IMR-90 (cell line): ENCODE data around the gene SLC9A3. TPM values are rescaled to one million over a fixed set of nuclear protein-coding genes. Genes with fewer than 3 reads are reported as not detected.

Source experiments
- ATAC-seq: fragments of 200-7000 bp; cut with Tn5 transposase; 2 replicates; pipeline ENCODE4 v1.9.1; 2020; ENCODE audit warnings: low read depth, mild to moderate bottlenecking, moderate library complexity
- BruUV-seq: library from RNA; stranded (reverse); fragments of 400-500 nt; replicated peaks from 2 replicates; lab custom pipeline; 2021; lab: Mats Ljungman, UMichigan
- CTCF ChIA-PET: fragments of 300-600 bp; formaldehyde crosslinking; extraction: SDS; loops from one replicate; lab custom pipeline; 2021; ENCODE audit warnings: antibody characterized with exemption; lab: Yijun Ruan, JAX
- POLR2A ChIA-PET: fragments of 300-600 bp; sonication (Branson Sonifier 250); formaldehyde crosslinking; loops from one replicate; lab custom pipeline; 2022; ENCODE audit warnings: antibody characterized with exemption; ENCODE audit not compliant: unreplicated experiment; lab: Charles Lee
- DNase-seq: peaks from one replicate; pipeline ENCODE4 v3.0.0; 2013
- H2AFZ ChIP-seq: replicated peaks from 2 replicates; pipeline ENCODE3; 2013; ENCODE audit warnings: low read length, mild to moderate bottlenecking; ENCODE audit not compliant: poor library complexity
- H2AK5ac ChIP-seq: 2 replicates; pipeline ENCODE4 v1.6.1; 2013; ENCODE audit warnings: low read depth, low read length, inconsistent platforms
- H2AK9ac ChIP-seq: replicated peaks from 2 replicates; pipeline ENCODE3; 2013; ENCODE audit warnings: mild to moderate bottlenecking, low read depth, low read length, moderate library complexity; ENCODE audit not compliant: poor library complexity
- H2BK120ac ChIP-seq: 2 replicates; pipeline ENCODE4 v1.6.1; 2013; ENCODE audit warnings: low read depth, low read length, inconsistent platforms
- H2BK15ac ChIP-seq: 3 replicates; pipeline ENCODE4 v1.6.1; 2013; ENCODE audit warnings: low read depth, low read length, inconsistent platforms
- H2BK20ac ChIP-seq: 2 replicates; pipeline ENCODE4 v1.6.1; 2013; ENCODE audit warnings: low read depth, mild to moderate bottlenecking, inconsistent platforms, low read length, moderate library complexity
- H2BK5ac ChIP-seq: 2 replicates; pipeline ENCODE4 v1.6.1; 2013; ENCODE audit warnings: mild to moderate bottlenecking, low read depth, low read length, inconsistent platforms; ENCODE audit not compliant: poor library complexity, severe bottlenecking
- H3K14ac ChIP-seq: replicated peaks from 2 replicates; pipeline ENCODE4 v1.6.1; 2013; ENCODE audit warnings: low read depth, low read length, inconsistent platforms
- H3K18ac ChIP-seq: 2 replicates; pipeline ENCODE4 v1.6.1; 2013; ENCODE audit warnings: low read depth, low read length, control low read depth
- H3K23ac ChIP-seq: 2 replicates; pipeline ENCODE4 v1.6.1; 2013; ENCODE audit warnings: low read depth, low read length, inconsistent platforms
- H3K27ac ChIP-seq: 2 replicates; pipeline ENCODE4 v1.5.1; 2013; ENCODE audit warnings: mild to moderate bottlenecking, control low read depth, low read length; ENCODE audit not compliant: insufficient read depth
- H3K27me3 ChIP-seq: 2 replicates; pipeline ENCODE4 v1.6.1; 2013; ENCODE audit warnings: low read length; ENCODE audit not compliant: control insufficient read depth, insufficient read depth
- H3K36me3 ChIP-seq: 2 replicates; pipeline ENCODE4 v1.6.1; 2013; ENCODE audit warnings: low read length, mixed read lengths; ENCODE audit not compliant: control insufficient read depth, insufficient read depth
- H3K4ac ChIP-seq: 2 replicates; pipeline ENCODE4 v1.6.1; 2013; ENCODE audit warnings: low read depth, low read length, inconsistent platforms
- H3K4me1 ChIP-seq: 2 replicates; pipeline ENCODE4 v1.6.1; 2013; ENCODE audit warnings: low read length, mixed read lengths; ENCODE audit not compliant: control insufficient read depth, insufficient read depth
- H3K4me2 ChIP-seq: 2 replicates; pipeline ENCODE4 v1.6.1; 2013; ENCODE audit warnings: low read depth, mild to moderate bottlenecking, control low read depth, low read length, moderate library complexity
- H3K4me3 ChIP-seq: 2 replicates; pipeline ENCODE4 v1.5.1; 2013; ENCODE audit warnings: low read depth, mild to moderate bottlenecking, control low read depth, low read length, moderate library complexity; ENCODE audit not compliant: insufficient read depth
- H3K56ac ChIP-seq: 2 replicates; pipeline ENCODE4 v1.6.1; 2013; ENCODE audit warnings: low read length, inconsistent platforms; ENCODE audit not compliant: insufficient read depth; ENCODE audit errors: extremely low read depth
- H3K79me1 ChIP-seq, 2 experiments: 2 replicates each; pipeline ENCODE4 v1.6.1; 2013; ENCODE audit warnings: low read length in 2 of 2, inconsistent platforms in 1 of 2, low read depth in 1 of 2
- H3K9ac ChIP-seq: 2 replicates; pipeline ENCODE4 v1.6.1; 2013; ENCODE audit warnings: low read depth, low read length, control low read depth
- H3K9me1 ChIP-seq: 2 replicates; pipeline ENCODE4 v1.6.1; 2013; ENCODE audit warnings: low read length, inconsistent platforms; ENCODE audit not compliant: insufficient read depth
- H3K9me3 ChIP-seq: 2 replicates; pipeline ENCODE4 v1.6.1; 2013; ENCODE audit warnings: low read length; ENCODE audit not compliant: control insufficient read depth, insufficient read depth
- H4K20me1 ChIP-seq: 2 replicates; pipeline ENCODE4 v1.6.1; 2013; ENCODE audit warnings: low read length, inconsistent platforms; ENCODE audit not compliant: insufficient read depth
- H4K5ac ChIP-seq: 2 replicates; pipeline ENCODE4 v1.6.1; 2013; ENCODE audit warnings: mild to moderate bottlenecking, low read depth, low read length, control low read depth
- H4K8ac ChIP-seq, 2 experiments: 2 replicates each; pipeline ENCODE4 v1.6.1; 2013; ENCODE audit warnings: low read depth in 2 of 2, low read length in 2 of 2, control low read depth in 1 of 2, inconsistent platforms in 1 of 2
- H4K91ac ChIP-seq: 2 replicates; pipeline ENCODE4 v1.6.1; 2013; ENCODE audit warnings: low read depth, low read length, inconsistent platforms; ENCODE audit not compliant: insufficient read depth
- CHD1 ChIP-seq: IDR thresholded peaks from 2 replicates; pipeline ENCODE4 v1.6.1; 2012; ENCODE audit warnings: low read depth, low read length, improper control_type of control experiment
- MAFK ChIP-seq: IDR thresholded peaks from 2 replicates; pipeline ENCODE4 v1.6.1; 2012; ENCODE audit warnings: low read depth, low read length, improper control_type of control experiment
- MAZ ChIP-seq: IDR thresholded peaks from 2 replicates; pipeline ENCODE4 v1.6.1; 2012; ENCODE audit warnings: low read depth, mild to moderate bottlenecking, low read length, improper control_type of control experiment, moderate library complexity, borderline replicate concordance
- NFE2L2 ChIP-seq: fragments of 150-350 bp; IDR thresholded peaks from 2 replicates; pipeline ENCODE4 v1.6.1; 2016; ENCODE audit warnings: low read depth, mild to moderate bottlenecking, low read length
- POLR2A ChIP-seq: IDR thresholded peaks from 2 replicates; pipeline ENCODE4 v1.6.1; 2012; ENCODE audit warnings: mild to moderate bottlenecking, low read depth, low read length
- WGBS, 2 experiments: methylation state at CpG; one replicate each; pipeline versions ENCODE4 v1.1.5 to v1.1.7; 2013; ENCODE audit warnings: missing lambda C conversion rate in 2 of 2; ENCODE audit not compliant: insufficient read length in 1 of 2; ENCODE audit errors: extremely low coverage in 2 of 2; 5-methylcytosine and 5-hydroxymethylcytosine counted together
- dilution Hi-C: fragments of 300-500 bp; cut with HindIII; formaldehyde crosslinking; loops from one replicate; pipeline ENCODE4 v1.14.3; 2018; ENCODE audit warnings: low sequenced_read_pairs; ENCODE audit not compliant: unreplicated experiment
- in situ Hi-C: fragments of 300-500 bp; cut with MboI; formaldehyde crosslinking; loops from 3 replicates; pipeline ENCODE4 v1.14.3; 2019; ENCODE audit warnings: low sequenced_read_pairs, inconsistent platforms, mixed read lengths
- intact Hi-C: fragments of 100-400 bp; cut with micrococcal nuclease; formaldehyde crosslinking; loops from 2 replicates; pipeline ENCODE4 v1.10.0; 2022
- polyA plus RNA-seq, 3 experiments: library from polyadenylated mRNA; depleted of rRNA; stranded (reverse); fragments of >200 nt; gene quantifications; 2 replicates each; pipeline ENCODE4 v1.2.3, GENCODE V29; 2012; ENCODE audit warnings: low replicate concordance in 1 of 3
- total RNA-seq: library from RNA; depleted of rRNA; stranded (reverse); fragments of >200 nt; gene quantifications from 2 replicates; pipeline ENCODE4 v1.2.3, GENCODE V29; 2012
- TF ChIP-seq, protein P1 (sequence below): fragments of 150-350 bp; IDR thresholded peaks from 2 replicates; pipeline ENCODE4 v1.6.1; 2016; ENCODE audit warnings: low read depth, mild to moderate bottlenecking, low read length, moderate library complexity, borderline replicate concordance

The SLC9A3 gene
- total and polyA plus RNA-seq, 2 of the 4 experiments (the other 2 are of a cell fraction), result 0.72 to 1.5 TPM

- no peaks in the 10 kb centered on the region for H3K9me1 ChIP-seq
- no peak overlapping the region for H3K4me3 ChIP-seq
- H3K4me2 ChIP-seq, result no peak overlapping the region
- H2AFZ ChIP-seq, result no peak overlapping the region
- H4K8ac ChIP-seq, result no peak overlapping the region
- H4K91ac ChIP-seq, result no peak overlapping the region
- H4K5ac ChIP-seq, result no peak overlapping the region
- no peaks in the 10 kb centered on the region for H4K20me1 ChIP-seq
- TF ChIP-seq NFE2L2, result no peak
- TF ChIP-seq MAFK, result no peak
- TF ChIP-seq, protein P1, sequence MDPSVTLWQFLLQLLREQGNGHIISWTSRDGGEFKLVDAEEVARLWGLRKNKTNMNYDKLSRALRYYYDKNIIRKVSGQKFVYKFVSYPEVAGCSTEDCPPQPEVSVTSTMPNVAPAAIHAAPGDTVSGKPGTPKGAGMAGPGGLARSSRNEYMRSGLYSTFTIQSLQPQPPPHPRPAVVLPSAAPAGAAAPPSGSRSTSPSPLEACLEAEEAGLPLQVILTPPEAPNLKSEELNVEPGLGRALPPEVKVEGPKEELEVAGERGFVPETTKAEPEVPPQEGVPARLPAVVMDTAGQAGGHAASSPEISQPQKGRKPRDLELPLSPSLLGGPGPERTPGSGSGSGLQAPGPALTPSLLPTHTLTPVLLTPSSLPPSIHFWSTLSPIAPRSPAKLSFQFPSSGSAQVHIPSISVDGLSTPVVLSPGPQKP, result no peak
- no peak for TF ChIP-seq MAZ
- TF ChIP-seq CHD1, result no peak
- TF ChIP-seq POLR2A, result no peak
- no peak overlapping the region for H2BK20ac ChIP-seq
- no peaks in the 10 kb centered on the region for H3K36me3 ChIP-seq
- no peak overlapping the region for H2BK15ac ChIP-seq
- H3K14ac ChIP-seq, result no peak overlapping the region
- H3K4ac ChIP-seq, result no peak overlapping the region
- H3K56ac ChIP-seq, result no peak overlapping the region
- intact Hi-C loops (no loop called here), dilution Hi-C loops (no loop called here), in situ Hi-C loops (no loop called here)
- ChIA-PET CTCF (no interaction called here), POLR2A (no interaction called here)
- ATAC-seq, result no peak
- H3K9me3 ChIP-seq, result no peaks in the 10 kb centered on the region
- BruUV-seq, result no TSS peak
- H3K18ac ChIP-seq, result no peak overlapping the region
- H3K23ac ChIP-seq, result no peak overlapping the region
- no peaks in the 10 kb centered on the region for H3K79me1 ChIP-seq
- H3K9ac ChIP-seq, result no peak overlapping the region
- H2BK120ac ChIP-seq, result no peak overlapping the region
- H2AK5ac ChIP-seq, result no peak overlapping the region
- H3K27me3 ChIP-seq, result peaks cover 48% of the 10 kb centered on the region
- H3K4me1 ChIP-seq, result no peaks in the 10 kb centered on the region
- no peak overlapping the region for H2BK5ac ChIP-seq
- no peak overlapping the region for H3K27ac ChIP-seq
- DNase-seq, result no peak
- no peak overlapping the region for H2AK9ac ChIP-seq
- no CpG with 5 or more reads among the region's 9 CpGs for whole genome bisulfite sequencing, 2 experiments
These were observed 13.7 kb downstream of the SLC9A3 start for GRCh38 chr5:510521-510920.
